K562 (cell line): Measurements from ENCODE around the gene ODC1. TPM values are rescaled to one million over a fixed set of nuclear protein-coding genes. Genes with fewer than 3 reads are reported as not detected.

ENCODE experiments used
- ADNP ChIP-seq: fragments of 200-800 bp; sonication (Bioruptor generic); IDR thresholded peaks from 2 replicates; pipeline ENCODE4 v1.6.1; 2016; ENCODE audit warnings: missing genetic modification characterization, missing compliant biosample characterization
- ARNT ChIP-seq, 2 experiments: fragments of 450-650 bp; IDR thresholded peaks; 2 replicates each; pipeline ENCODE4 v1.6.1; 2016; ENCODE audit warnings: mild to moderate bottlenecking in 1 of 2
- CAMTA2 ChIP-seq: fragments of 250-450 bp; sonication (Bioruptor Pico); conservative IDR thresholded peaks from 2 replicates; pipeline ENCODE4 v1.5.1; 2022
- CHD7 ChIP-seq: fragments of 200-600 bp; sonication (generic); IDR thresholded peaks from one replicate; pipeline ENCODE4 v1.6.1; 2012; ENCODE audit warnings: mild to moderate bottlenecking, low read depth, low read length, inconsistent platforms
- ELK1 ChIP-seq: sonication (generic); formaldehyde crosslinking; IDR thresholded peaks from 2 replicates; pipeline ENCODE4 v1.8.1; 2022; ENCODE audit warnings: missing genetic modification reagents
- ESRRB ChIP-seq: fragments of 250-450 bp; sonication (Bioruptor Pico); IDR thresholded peaks from 2 replicates; pipeline ENCODE4 v1.5.0; 2020; ENCODE audit warnings: mild to moderate bottlenecking, moderate library complexity, borderline replicate concordance
- HOMEZ ChIP-seq: fragments of 250-450 bp; sonication (Bioruptor Pico); IDR thresholded peaks from 2 replicates; pipeline ENCODE4 v1.4.0; 2020; ENCODE audit warnings: mild to moderate bottlenecking, moderate library complexity
- NFIC ChIP-seq: fragments of 450-650 bp; IDR thresholded peaks from 2 replicates; pipeline ENCODE4 v1.6.1; 2017; ENCODE audit warnings: mild to moderate bottlenecking, inconsistent platforms
- SREBF2 ChIP-seq: sonication (generic); formaldehyde crosslinking; IDR thresholded peaks from 2 replicates; pipeline ENCODE4 v1.4.0; 2020; ENCODE audit warnings: mild to moderate bottlenecking, missing genetic modification reagents
- TRIM24 ChIP-seq, 2 experiments: fragments of 450-650 bp; IDR thresholded peaks; 2 replicates each; pipeline ENCODE4 v1.6.1; 2016
- ZEB2 ChIP-seq: fragments of 450-650 bp; IDR thresholded peaks from 2 replicates; pipeline ENCODE4 v1.6.1; 2016
- ZNF780A ChIP-seq: fragments of 250-450 bp; sonication (Bioruptor Pico); IDR thresholded peaks from 2 replicates; pipeline ENCODE4 v1.5.0; 2021; ENCODE audit warnings: mild to moderate bottlenecking
- polyA plus RNA-seq, 8 experiments: library from polyadenylated mRNA; depleted of rRNA in 4 of 8; stranded (reverse) in 5 of 8; unstranded in 3 of 8; fragments of >200 nt; fragmentation: Nextera tagmentation in 2 of 8; fragmentation: Illumina TruSeq in 1 of 8; extraction: Ambion mirVana in 2 of 8; extraction: Trizol in 1 of 8; gene quantifications; 2 replicates each; pipeline versions ENCODE4 v1.2.1 to v1.2.3, GENCODE V29; 2011 to 2014; ENCODE audit warnings: inconsistent platforms in 1 of 8, missing spikeins in 1 of 8
- total RNA-seq, 7 experiments: library from RNA; depleted of rRNA in 6 of 7; stranded (reverse); fragments of >200 nt in 6 of 7; fragmentation: Illumina TruSeq in 2 of 7; extraction: Trizol in 2 of 7; gene quantifications; 2 replicates each; pipeline versions ENCODE4 v1.2.1 to v1.2.3, GENCODE V29; 2011 to 2021; ENCODE audit warnings: low replicate concordance in 1 of 7

The ODC1 gene
- total and polyA plus RNA-seq, 9 of the 15 experiments (the other 6 are each of a cell fraction or from before 2014, with no cell fraction given): 142 to 563 (median 457) TPM

- TF ChIP-seq CHD7 (no peak), SREBF2 (CRISPR knock-in tag) (no peak), NFIC (no peak), ZEB2 (no peak), ARNT (IDR thresholded peaks at IDR 0.05) (no peak), TRIM24 (IDR thresholded peaks at IDR 0.05) (no peak), ELK1 (no peak), ADNP (no peak), CAMTA2 (CRISPR knock-in tag) (no peak), ZNF780A (no peak), ESRRB (CRISPR knock-in tag) (no peak), HOMEZ (CRISPR knock-in tag) (no peak)
Measured at GRCh38 chr2:10424051-10424450, 24.1 kb downstream of the ODC1 start (continued).
